Common myeloid progenitor, CD34-positive (primary cell): ENCODE data around the gene SYNGAP1.
"Not testable (repeated sequence)": the region's sequence is repeated elsewhere in the genome, so short reads cannot be mapped to it uniquely, and the experiment has no call there.

Experiments
- CTCF ChIA-PET: fragments of 350-600 bp; sonication (Branson Sonifier 250); formaldehyde crosslinking; loops from one replicate; lab custom pipeline; 2021; ENCODE audit warnings: antibody characterized with exemption; lab: Charles Lee
- POLR2A ChIA-PET: fragments of 350-600 bp; sonication (Branson Sonifier 250); formaldehyde crosslinking; loops from one replicate; lab custom pipeline; 2021; ENCODE audit warnings: antibody characterized with exemption; lab: Charles Lee
- DNase-seq, 3 donors: peaks; one replicate each; pipeline versions ENCODE4 v3.0.0 to v3.0.0-alpha.2; 2013
- H3K27ac ChIP-seq, 2 experiments: 1 replicate in 1 of 2; 2 replicates in 1 of 2; pipeline ENCODE4 v1.7.0; 2013; ENCODE audit warnings: inconsistent platforms in 2 of 2, low read length in 2 of 2, mild to moderate bottlenecking in 2 of 2, low read depth in 1 of 2, moderate library complexity in 1 of 2; ENCODE audit not compliant: severe bottlenecking in 2 of 2, insufficient read depth in 1 of 2, poor library complexity in 1 of 2
- H3K27me3 ChIP-seq, 5 experiments: replicated peaks in 2 of 5; 1 replicate in 3 of 5; 2 replicates in 2 of 5; pipeline versions ENCODE4 v1.6.1 to v1.7.0; 2013; ENCODE audit warnings: low read length in 4 of 5, mild to moderate bottlenecking in 2 of 5, moderate library complexity in 2 of 5, inconsistent platforms in 1 of 5; ENCODE audit not compliant: insufficient read depth in 5 of 5, control insufficient read depth in 4 of 5
- H3K36me3 ChIP-seq, 4 experiments: 1 replicate in 2 of 4; 2 replicates in 2 of 4; pipeline versions ENCODE4 v1.6.1 to v1.7.0; 2013; ENCODE audit warnings: low read length in 3 of 4, control low read depth in 1 of 4, mild to moderate bottlenecking in 1 of 4; ENCODE audit not compliant: control insufficient read depth in 4 of 4, insufficient read depth in 4 of 4
- H3K4me1 ChIP-seq, 4 experiments: 1 replicate in 3 of 4; 2 replicates in 1 of 4; pipeline versions ENCODE4 v1.6.1 to v1.7.1; 2013; ENCODE audit warnings: low read length in 3 of 4, mild to moderate bottlenecking in 3 of 4, control low read depth in 1 of 4, inconsistent platforms in 1 of 4, moderate library complexity in 1 of 4; ENCODE audit not compliant: control insufficient read depth in 4 of 4, insufficient read depth in 4 of 4; ENCODE audit errors: control extremely low read depth in 1 of 4
- H3K4me3 ChIP-seq, 7 experiments: 1 replicate in 4 of 7; 2 replicates in 3 of 7; pipeline versions ENCODE4 v1.5.1 to v1.7.0; 2013; ENCODE audit warnings: mild to moderate bottlenecking in 7 of 7, low read length in 6 of 7, moderate library complexity in 6 of 7, inconsistent platforms in 2 of 7, low read depth in 2 of 7, control low read depth in 1 of 7; ENCODE audit not compliant: insufficient read depth in 4 of 7, control insufficient read depth in 1 of 7; ENCODE audit errors: extremely low read depth in 1 of 7
- H3K9me3 ChIP-seq, 5 experiments: 1 replicate in 4 of 5; 2 replicates in 1 of 5; pipeline versions ENCODE4 v1.6.1 to v1.7.1; 2013; ENCODE audit warnings: low read length in 4 of 5, mild to moderate bottlenecking in 2 of 5, inconsistent platforms in 1 of 5, low read depth in 1 of 5, moderate library complexity in 1 of 5; ENCODE audit not compliant: control insufficient read depth in 4 of 5, insufficient read depth in 2 of 5; ENCODE audit errors: control extremely low read depth in 1 of 5
- WGBS: methylation state at CpG from one replicate; pipeline ENCODE4 v1.1.5; 2013; ENCODE audit not compliant: insufficient coverage; 5-methylcytosine and 5-hydroxymethylcytosine counted together

Gene SYNGAP1

DNA sequence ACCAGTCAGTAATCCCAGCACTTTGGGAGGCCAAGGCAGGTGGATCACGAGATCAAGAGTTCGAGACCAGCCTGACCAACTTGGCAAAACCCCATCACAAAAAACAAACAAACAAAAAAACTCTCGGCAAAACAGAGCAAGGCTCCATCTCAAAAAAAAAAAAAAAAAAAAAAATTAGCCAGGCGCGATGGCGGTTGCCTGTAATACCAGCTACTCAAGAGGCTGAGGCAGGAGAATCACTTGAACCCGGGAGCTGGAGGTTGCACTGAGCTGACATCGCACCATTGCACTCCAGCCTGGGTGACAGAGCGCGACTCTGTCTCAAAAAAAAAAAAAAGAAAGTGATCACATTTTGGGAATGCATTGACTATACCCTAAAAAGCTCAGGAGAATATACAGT, 40.7 kb upstream of the SYNGAP1 start:
- H3K4me1 ChIP-seq = peaks cover 0 to 19% (median 14%) of the 10 kb centered on the region in 4 experiments
- DNase-seq, H3K27me3 ChIP-seq, H3K36me3 ChIP-seq, H3K9me3 ChIP-seq, H3K27ac ChIP-seq, H3K4me3 ChIP-seq, POLR2A ChIA-PET: not testable (repeated sequence)
- WGBS = 92% methylated on average over 6 of the region's 10 CpGs
- CTCF ChIA-PET = interaction anchor here (1.0 to 1.7 kb wide), 3 partner anchors 10 to 12 kb away, joined by 3 read pairs; no protein-coding TSS in a partner anchor

DNA sequence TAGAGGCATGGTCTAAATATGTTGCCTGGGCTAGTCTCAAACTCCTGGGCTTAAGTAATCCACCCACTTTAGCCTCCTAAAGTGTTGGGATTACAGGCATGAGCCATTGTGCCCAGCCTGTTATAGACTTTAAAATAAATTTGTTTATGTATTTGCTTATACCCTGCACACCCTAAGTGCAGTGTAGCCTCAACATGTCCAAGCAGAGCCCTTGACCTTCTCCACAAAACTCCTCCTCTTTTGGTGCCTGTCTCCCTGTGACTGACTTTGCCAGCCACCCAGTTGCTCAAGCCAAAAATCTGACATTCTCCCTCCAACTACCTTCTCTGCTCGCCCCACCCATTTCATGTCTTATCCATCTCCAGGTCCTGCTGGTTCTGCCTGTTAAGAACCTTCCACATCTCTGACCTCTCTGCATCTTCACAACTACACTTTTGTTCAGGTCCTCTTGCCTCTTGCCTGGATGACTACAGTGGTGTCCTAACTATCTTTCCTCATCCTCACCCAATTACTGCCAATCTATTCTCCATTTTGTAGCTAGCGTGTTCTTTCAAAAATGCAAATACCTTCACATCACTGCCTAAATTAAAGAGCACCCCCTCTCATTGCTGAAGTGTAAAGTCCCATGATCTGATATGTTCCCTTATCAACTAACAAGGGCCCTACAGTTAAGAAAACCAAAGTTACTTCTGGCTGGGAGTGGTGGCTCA, 39.4 kb upstream of the SYNGAP1 start:
- Histone ChIP-seq H3K27ac (no peak overlapping the region), H3K36me3 (no peaks in the 10 kb centered on the region), H3K9me3 (no peaks in the 10 kb centered on the region), H3K27me3 (no peaks in the 10 kb centered on the region), H3K4me3 (no peak overlapping the region), H3K4me1 (peaks cover 0 to 6% (median 3%) of the 10 kb centered on the region in 4 experiments)
- CTCF ChIA-PET = no interaction called here
- WGBS = 100% methylated on average over 2 of the region's 2 CpGs
- POLR2A ChIA-PET = no interaction called here
- no peak for DNase-seq

DNA sequence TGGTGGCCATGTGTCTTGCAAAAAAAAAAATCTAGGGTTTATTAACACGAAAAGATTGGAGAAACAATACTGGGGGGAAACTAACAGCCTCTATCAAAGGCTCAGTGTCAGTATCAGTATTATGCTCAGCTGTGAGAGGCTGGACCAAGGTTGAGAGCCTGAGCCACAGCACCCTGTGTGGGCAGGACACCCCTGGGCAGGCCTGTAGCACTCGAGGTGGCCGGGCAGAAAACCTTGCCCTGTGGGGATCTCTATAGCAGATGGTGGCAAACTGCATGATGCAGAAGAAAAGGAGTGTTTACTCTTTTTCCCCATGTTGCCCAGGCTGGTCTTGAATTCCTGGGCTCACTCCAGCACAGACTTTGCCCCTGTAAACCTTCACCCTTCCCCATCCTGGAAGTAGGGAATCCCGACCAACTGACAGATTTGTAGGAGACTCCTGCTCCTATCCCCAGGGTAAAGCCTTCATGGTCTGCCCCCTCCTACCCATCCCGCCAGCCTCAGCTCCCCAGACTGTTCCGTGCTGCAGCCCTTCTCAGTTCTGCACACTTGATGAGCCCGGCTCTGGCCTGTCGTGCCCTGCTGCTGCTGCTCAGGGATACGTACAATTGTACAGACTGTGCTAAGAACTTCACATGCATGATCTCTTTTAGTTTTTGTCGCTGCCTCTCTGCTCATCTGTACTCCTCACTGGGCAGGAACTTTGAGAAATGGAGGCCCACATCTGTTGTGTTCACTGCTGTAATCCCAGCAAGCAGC, 36.3 kb upstream of the SYNGAP1 start:
- Histone ChIP-seq H3K4me1 (no peaks in the 10 kb centered on the region), H3K9me3 (no peaks in the 10 kb centered on the region), H3K4me3 (no peak overlapping the region), H3K27me3 (no peaks in the 10 kb centered on the region), H3K27ac (no peak overlapping the region), H3K36me3 (no peaks in the 10 kb centered on the region)
- ChIA-PET POLR2A (no interaction called here), CTCF (interaction anchor here (0.6 kb wide), 1 partner anchor 24 kb away, joined by 4 read pairs; no protein-coding TSS in a partner anchor)
- DNase-seq = no peak
- WGBS = 96% methylated on average over 5 of the region's 10 CpGs

DNA sequence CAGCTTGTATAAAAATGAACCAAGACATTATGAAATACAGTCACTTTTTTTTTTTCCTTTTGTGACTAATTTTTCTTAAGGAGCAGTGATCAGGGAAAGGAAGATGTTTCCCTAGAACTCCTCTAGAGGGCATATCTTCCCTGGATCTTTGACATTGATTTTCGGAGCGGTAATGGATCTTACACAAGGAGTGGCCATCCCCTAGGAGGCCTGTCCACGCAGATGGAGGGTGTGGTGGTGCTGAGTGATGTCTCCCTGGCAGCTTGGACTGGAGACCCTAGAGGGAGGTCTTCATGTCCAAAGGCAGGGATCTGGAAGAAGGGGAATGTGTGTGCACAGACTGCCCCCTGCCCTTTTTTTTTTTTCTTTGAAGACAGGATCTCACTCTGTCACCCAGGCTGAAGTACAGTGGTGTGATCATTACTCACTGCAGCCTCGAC, 35.3 kb upstream of the SYNGAP1 start:
- Histone ChIP-seq H3K36me3 (no peaks in the 10 kb centered on the region), H3K9me3 (no peaks in the 10 kb centered on the region), H3K4me3 (no peak overlapping the region), H3K27ac (no peak overlapping the region), H3K4me1 (no peaks in the 10 kb centered on the region), H3K27me3 (no peaks in the 10 kb centered on the region)
- no peak for DNase-seq
- ChIA-PET CTCF (interaction anchor here (0.6 kb wide), 1 partner anchor 25 kb away, joined by 4 read pairs; no protein-coding TSS in a partner anchor), POLR2A (no interaction called here)
- WGBS = 86% methylated on average over 2 of the region's 4 CpGs

DNA sequence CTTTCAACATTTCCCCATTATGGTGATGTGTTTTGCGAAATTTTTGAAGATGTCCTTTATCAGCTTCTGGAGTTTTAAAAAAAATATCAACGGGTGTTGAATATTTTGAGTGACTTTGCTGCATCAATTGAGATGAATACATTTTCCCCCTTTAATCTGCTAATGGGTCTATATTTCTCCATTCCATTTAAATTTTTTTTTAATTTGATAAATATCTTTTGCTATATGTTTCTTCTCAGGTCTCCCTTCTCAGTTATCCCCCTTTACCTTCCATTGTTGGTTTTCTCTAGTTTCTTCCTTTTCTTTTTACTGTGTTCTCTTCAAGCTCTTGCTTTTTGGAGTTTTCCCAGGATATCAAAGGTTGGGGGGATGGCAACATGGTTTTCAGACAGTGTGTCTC, 29.7 kb upstream of the SYNGAP1 start:
- WGBS = 100% methylated on average over 1 of the region's 2 CpGs
- Histone ChIP-seq H3K36me3 (peaks cover 0 to 9% (median 0%) of the 10 kb centered on the region in 4 experiments), H3K9me3 (no peaks in the 10 kb centered on the region), H3K4me3 (no peak overlapping the region), H3K27me3 (no peaks in the 10 kb centered on the region), H3K4me1 (peaks cover 10 to 32% (median 24%) of the 10 kb centered on the region in 4 experiments), H3K27ac (no peak overlapping the region)
- CTCF ChIA-PET = interaction anchor here (0.7 to 2.3 kb wide), 9 partner anchors 15 to 40 kb away, joined by 3 to 11 read pairs (median 5); partner anchors contain the start of gene CUTA
- DNase-seq = no peak
- POLR2A ChIA-PET = no interaction called here

DNA sequence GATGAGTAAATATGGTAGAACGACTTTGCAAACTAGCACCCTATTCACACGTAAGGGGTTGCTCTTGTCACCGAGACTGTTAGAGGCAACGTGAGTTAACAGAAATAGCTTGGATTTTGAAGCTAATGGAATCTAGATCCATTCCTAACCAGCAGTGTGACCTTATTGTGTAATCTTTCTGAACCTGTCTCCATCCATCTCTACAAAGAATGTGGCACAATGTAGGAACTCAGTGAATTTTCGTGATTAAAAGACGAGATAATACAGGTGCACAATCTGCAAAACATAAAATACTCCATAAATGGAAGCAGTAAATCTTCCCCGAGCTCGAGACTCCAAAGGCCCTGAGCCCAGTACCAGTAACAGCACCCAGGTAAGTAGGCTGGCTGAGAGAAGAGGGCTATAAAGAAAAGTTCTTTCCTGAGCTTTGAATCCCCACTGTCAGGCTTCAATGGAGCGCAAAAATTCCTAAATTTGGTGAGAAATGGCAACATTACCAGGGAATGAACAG, 29.0 kb upstream of the SYNGAP1 start:
- POLR2A ChIA-PET = no interaction called here
- Histone ChIP-seq H3K27ac (peak overlapping the region; percentile 30 to 84), H3K4me1 (peaks cover 10 to 34% (median 24%) of the 10 kb centered on the region in 4 experiments), H3K36me3 (peaks cover 0 to 9% (median 0%) of the 10 kb centered on the region in 4 experiments), H3K27me3 (no peaks in the 10 kb centered on the region), H3K4me3 (peak overlapping the region in 5 of 7 experiments; percentile 25 to 98 (median 42)), H3K9me3 (no peaks in the 10 kb centered on the region)
- no peak for DNase-seq
- CTCF ChIA-PET = interaction anchor here (0.6 to 2.3 kb wide), 12 partner anchors 9 to 113 kb away, joined by 3 to 11 read pairs (median 4); no protein-coding TSS in a partner anchor
- 75% methylated on average over 7 of the region's 9 CpGs for WGBS
